Upper lobe of left lung (tissue), 6 donors: Measurements from ENCODE around the gene POLQ. TPM values are rescaled to one million over a fixed set of nuclear protein-coding genes. Genes with fewer than 3 reads are reported as not detected.

Source experiments
- ATAC-seq, 2 donors: fragments of 200-7000 bp; cut with Tn5 transposase; one replicate each; pipeline ENCODE4 v1.9.1; 2022; ENCODE audit warnings: mild to moderate bottlenecking in 2 of 2, moderate library complexity in 2 of 2; ENCODE audit not compliant: low FRiP score in 2 of 2
- DNase-seq, 2 donors: peaks; one replicate each; pipeline ENCODE4 v3.0.0-alpha.2; 2019 to 2020
- H3K27ac ChIP-seq, 4 donors: fragments of 200-600 bp; sonication (generic); one replicate each; pipeline ENCODE4 v1.5.1; 2016 to 2019
- H3K27me3 ChIP-seq, 4 donors: fragments of 200-600 bp; sonication (generic); one replicate each; pipeline ENCODE4 v1.5.1; 2017 to 2019
- H3K36me3 ChIP-seq, 4 donors: fragments of 200-600 bp; sonication (generic); one replicate each; pipeline ENCODE4 v1.5.1; 2016 to 2019
- H3K4me1 ChIP-seq, 4 donors: fragments of 200-600 bp; sonication (generic); one replicate each; pipeline ENCODE4 v1.5.1; 2018 to 2019
- H3K4me3 ChIP-seq, 4 donors: fragments of 200-600 bp; sonication (generic); one replicate each; pipeline ENCODE4 v1.5.1; 2017 to 2019; ENCODE audit warnings: mild to moderate bottlenecking in 2 of 4, moderate library complexity in 1 of 4
- H3K9me3 ChIP-seq, 4 donors: fragments of 200-600 bp; sonication (generic); one replicate each; pipeline ENCODE4 v1.5.1; 2018 to 2019
- CTCF ChIP-seq, 6 experiments: fragments of 450-650 bp in 4 of 6; fragments of 200-600 bp in 2 of 6; sonication (generic) in 2 of 6; IDR thresholded peaks; one replicate each; pipeline ENCODE4 v1.5.1; 2016 to 2019; ENCODE audit warnings: antibody characterized with exemption in 6 of 6
- EP300 ChIP-seq, 4 donors: sonication (generic); formaldehyde crosslinking; IDR thresholded peaks; one replicate each; pipeline ENCODE4 v1.5.1; 2017; ENCODE audit warnings: antibody characterized with exemption in 4 of 4, control low read depth in 2 of 4
- POLR2A ChIP-seq, 4 donors: fragments of 450-650 bp; IDR thresholded peaks; one replicate each; pipeline ENCODE4 v1.5.1; 2016 to 2017; ENCODE audit warnings: antibody characterized with exemption in 4 of 4, mild to moderate bottlenecking in 2 of 4
- POLR2AphosphoS5 ChIP-seq, 2 donors: sonication (generic); formaldehyde crosslinking; IDR thresholded peaks; one replicate each; pipeline ENCODE4 v1.5.1; 2017; ENCODE audit warnings: antibody characterized with exemption in 2 of 2
- WGBS, 2 donors: methylation state at CpG; one replicate each; pipeline ENCODE4 v1.1.5; 2017 to 2018; 5-methylcytosine and 5-hydroxymethylcytosine counted together
- total RNA-seq, 6 donors: library from RNA; depleted of rRNA in 4 of 6; stranded (reverse); fragments of >200 nt in 4 of 6; gene quantifications; one replicate each; pipeline versions ENCODE4 v1.1.0 to v1.2.1, GENCODE V29; 2016 to 2021
- donor health status: DM: no; HTN: no; CAD: no; lungs with moderate emphysema.
- donor health status: DM: no; HTN: yes; CAD: no; lungs with severe emphysema.

Gene POLQ
- total RNA-seq, 6 donors from 2014 or later: under 0.01 to 1.2 (median 0.46) TPM

GRCh38 chr3:121531269-121531668, 14.5 kb downstream of the POLQ start:
- Histone ChIP-seq H3K27me3 (no peaks in the 10 kb centered on the region), H3K27ac (no peak overlapping the region), H3K36me3 (no peaks in the 10 kb centered on the region), H3K9me3 (no peaks in the 10 kb centered on the region), H3K4me1 (no peaks in the 10 kb centered on the region), H3K4me3 (no peak overlapping the region)
- TF ChIP-seq EP300 (IDR thresholded peaks at IDR 0.05) (no peak), POLR2AphosphoS5 (IDR thresholded peaks at IDR 0.05) (no peak), POLR2A (IDR thresholded peaks at IDR 0.05) (no peak), CTCF (IDR thresholded peaks at IDR 0.05) (no peak)
- ATAC-seq (no peak), DNase-seq (no peak)

- H3K4me3 ChIP-seq: no peak overlapping the region
- TF ChIP-seq CTCF (IDR thresholded peaks at IDR 0.05): peak in 1 of 6 experiments; percentile 9
- TF ChIP-seq POLR2AphosphoS5 (IDR thresholded peaks at IDR 0.05): no peak
- no peak for TF ChIP-seq EP300 (IDR thresholded peaks at IDR 0.05)
- ATAC-seq: no peak
- WGBS, 2 donors: 78 to 84% methylated on average over 3 of the region's 3 CpGs
- H3K27me3 ChIP-seq: no peaks in the 10 kb centered on the region
- no peak overlapping the region for H3K27ac ChIP-seq
- no peaks in the 10 kb centered on the region for H3K4me1 ChIP-seq
- no peak for DNase-seq
- no peaks in the 10 kb centered on the region for H3K36me3 ChIP-seq
- H3K9me3 ChIP-seq: no peaks in the 10 kb centered on the region
These were observed 16.5 kb downstream of the POLQ start for GRCh38 chr3:121529308-121529707.

- no peak for DNase-seq
- Histone ChIP-seq H3K27me3 (no peaks in the 10 kb centered on the region), H3K36me3 (no peaks in the 10 kb centered on the region), H3K9me3 (peaks cover 0 to 5% (median 0%) of the 10 kb centered on the region in 4 donors), H3K4me3 (no peak overlapping the region), H3K27ac (no peak overlapping the region), H3K4me1 (no peaks in the 10 kb centered on the region)
- ATAC-seq: no peak
- TF ChIP-seq POLR2A (IDR thresholded peaks at IDR 0.05) (no peak), CTCF (IDR thresholded peaks at IDR 0.05) (no peak), EP300 (IDR thresholded peaks at IDR 0.05) (no peak), POLR2AphosphoS5 (IDR thresholded peaks at IDR 0.05) (no peak)
- WGBS, 2 donors: 97% methylated on average over 3 of the region's 3 CpGs
These were observed 25.3 kb downstream of the POLQ start for GRCh38 chr3:121520510-121520909.

- TF ChIP-seq POLR2A (IDR thresholded peaks at IDR 0.05) (no peak), CTCF (IDR thresholded peaks at IDR 0.05) (no peak), POLR2AphosphoS5 (IDR thresholded peaks at IDR 0.05) (no peak), EP300 (IDR thresholded peaks at IDR 0.05) (no peak)
- H3K36me3 ChIP-seq: no peaks in the 10 kb centered on the region
- H3K27me3 ChIP-seq: no peaks in the 10 kb centered on the region
- H3K27ac ChIP-seq: no peak overlapping the region
- no peak for DNase-seq
- ATAC-seq: no peak
- H3K4me3 ChIP-seq: no peak overlapping the region
- H3K9me3 ChIP-seq: peaks cover 0 to 7% (median 0%) of the 10 kb centered on the region in 4 donors
- H3K4me1 ChIP-seq: no peaks in the 10 kb centered on the region
- 86 to 87% methylated on average over 5 of the region's 5 CpGs for WGBS, 2 donors
These were observed 27.7 kb downstream of the POLQ start for GRCh38 chr3:121517953-121518655.

- Histone ChIP-seq H3K4me1 (no peaks in the 10 kb centered on the region), H3K4me3 (no peak overlapping the region), H3K9me3 (peaks cover 0 to 7% (median 0%) of the 10 kb centered on the region in 4 donors), H3K36me3 (no peaks in the 10 kb centered on the region), H3K27ac (no peak overlapping the region), H3K27me3 (no peaks in the 10 kb centered on the region)
- TF ChIP-seq EP300 (IDR thresholded peaks at IDR 0.05) (no peak), POLR2A (IDR thresholded peaks at IDR 0.05) (no peak), CTCF (IDR thresholded peaks at IDR 0.05) (no peak), POLR2AphosphoS5 (IDR thresholded peaks at IDR 0.05) (no peak)
- DNase-seq (no peak), ATAC-seq (no peak)
These were observed 29.9 kb downstream of the POLQ start for GRCh38 chr3:121515862-121516261.
